ENCODE results near the gene NR1I2. TPM values are rescaled to one million over a fixed set of nuclear protein-coding genes. Genes with fewer than 3 reads are reported as not detected.

Gene NR1I2
- total RNA-seq, 4 donors from 2014 or later, result 0.21 to 0.62 TPM; not detected in 2

- H3K36me3 ChIP-seq, result no peaks in the 10 kb centered on the region
- H3K9me3 ChIP-seq, result no peaks in the 10 kb centered on the region
- H3K4me1 ChIP-seq, result no peaks in the 10 kb centered on the region
- no peaks in the 10 kb centered on the region for H3K27me3 ChIP-seq
- intact Hi-C loops (cut with DNase I; ENCODE audit: low total_unique reads), result no loop called here
- H3K27ac ChIP-seq, result no peak overlapping the region
- TF ChIP-seq POLR2A (IDR thresholded peaks at IDR 0.05) (no peak), CTCF (IDR thresholded peaks at IDR 0.05) (no peak)
- DNase-seq, result no peak
- no peak overlapping the region for H3K4me3 ChIP-seq
Observed at GRCh38 chr3:119817583-119818363, 35.9 kb downstream of the NR1I2 start.

DNA sequence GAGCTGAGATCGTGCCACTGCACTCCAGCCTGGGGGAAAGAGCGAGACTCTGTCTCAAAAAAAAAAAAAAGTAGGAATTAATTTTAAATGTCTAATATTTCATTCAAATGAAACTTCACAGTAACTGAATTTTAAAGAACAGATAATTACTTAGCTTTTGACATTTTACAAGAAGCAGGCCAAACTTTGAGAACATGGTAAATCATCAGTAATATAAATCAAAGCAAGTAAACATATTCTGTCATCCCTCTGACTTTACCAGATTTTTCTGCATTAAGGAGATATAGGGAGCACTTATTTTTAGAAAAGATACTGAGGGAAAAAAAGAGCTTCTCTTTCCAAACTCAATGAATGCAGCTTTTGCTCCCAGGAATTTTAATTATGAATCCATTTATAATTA lies 37.0 kb downstream of the NR1I2 start:
- H3K4me3 ChIP-seq, result no peak overlapping the region
- H3K27me3 ChIP-seq, result no peaks in the 10 kb centered on the region
- intact Hi-C loops (cut with DNase I; ENCODE audit: low total_unique reads), result no loop called here
- no peak overlapping the region for H3K27ac ChIP-seq
- H3K4me1 ChIP-seq, result no peaks in the 10 kb centered on the region
- no peaks in the 10 kb centered on the region for H3K9me3 ChIP-seq
- H3K36me3 ChIP-seq, result no peaks in the 10 kb centered on the region
- no peak for TF ChIP-seq CTCF (IDR thresholded peaks at IDR 0.05)
- no peak for TF ChIP-seq POLR2A (IDR thresholded peaks at IDR 0.05)
- no peak for DNase-seq

DNA sequence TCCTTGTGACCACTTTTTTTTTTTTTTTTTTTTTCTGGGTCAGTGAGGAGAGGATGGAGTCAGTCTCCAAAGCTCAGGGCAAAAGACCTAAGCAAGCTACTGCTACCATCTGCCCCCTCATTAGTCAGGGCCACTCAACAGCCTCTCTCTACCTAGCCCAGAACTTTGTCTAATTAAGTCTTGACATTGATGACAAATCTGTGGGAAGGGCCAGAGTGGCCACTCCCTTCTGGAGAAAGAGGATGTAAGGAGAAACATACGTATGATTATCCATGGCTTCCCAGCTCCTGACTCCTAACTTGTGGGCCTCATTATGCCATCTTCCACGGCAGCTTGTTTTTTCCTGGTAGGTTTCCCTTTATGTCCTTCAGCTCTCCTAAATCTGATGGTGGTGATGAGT lies 37.9 kb downstream of the NR1I2 start:
- Histone ChIP-seq H3K9me3 (no peaks in the 10 kb centered on the region), H3K4me1 (no peaks in the 10 kb centered on the region), H3K4me3 (no peak overlapping the region), H3K27me3 (no peaks in the 10 kb centered on the region), H3K27ac (no peak overlapping the region), H3K36me3 (no peaks in the 10 kb centered on the region)
- no peak for DNase-seq
- intact Hi-C loops (cut with DNase I; ENCODE audit: low total_unique reads), result no loop called here
- no peak for TF ChIP-seq POLR2A (IDR thresholded peaks at IDR 0.05)
- no peak for TF ChIP-seq CTCF (IDR thresholded peaks at IDR 0.05)

DNA sequence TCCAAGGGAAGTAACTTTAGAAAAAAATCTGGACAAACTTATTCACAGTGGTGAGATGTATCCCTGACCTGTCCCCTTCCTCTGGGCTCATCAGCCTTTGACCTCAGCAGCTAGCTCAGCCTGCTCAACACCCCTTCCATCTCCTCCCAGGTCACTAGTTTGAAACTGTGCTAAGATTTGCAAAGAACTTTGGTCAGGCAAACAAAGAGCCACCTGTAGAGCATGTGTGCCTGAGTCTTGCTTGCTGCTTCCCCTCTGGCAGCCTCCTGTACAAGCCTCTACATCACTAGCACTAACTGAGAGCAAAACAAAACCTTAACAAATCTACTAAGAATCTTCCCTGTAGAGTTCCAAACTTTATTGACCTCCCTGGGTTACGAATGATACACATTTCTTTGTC lies 43.9 kb downstream of the NR1I2 start:
- no peaks in the 10 kb centered on the region for H3K4me1 ChIP-seq
- DNase-seq, result no peak
- no peaks in the 10 kb centered on the region for H3K36me3 ChIP-seq
- no peak overlapping the region for H3K4me3 ChIP-seq
- H3K9me3 ChIP-seq, result no peaks in the 10 kb centered on the region
- no peaks in the 10 kb centered on the region for H3K27me3 ChIP-seq
- no peak for TF ChIP-seq CTCF (IDR thresholded peaks at IDR 0.05)
- TF ChIP-seq POLR2A (IDR thresholded peaks at IDR 0.05), result no peak
- no peak overlapping the region for H3K27ac ChIP-seq
- intact Hi-C loops (cut with DNase I; ENCODE audit: low total_unique reads), result no loop called here

DNA sequence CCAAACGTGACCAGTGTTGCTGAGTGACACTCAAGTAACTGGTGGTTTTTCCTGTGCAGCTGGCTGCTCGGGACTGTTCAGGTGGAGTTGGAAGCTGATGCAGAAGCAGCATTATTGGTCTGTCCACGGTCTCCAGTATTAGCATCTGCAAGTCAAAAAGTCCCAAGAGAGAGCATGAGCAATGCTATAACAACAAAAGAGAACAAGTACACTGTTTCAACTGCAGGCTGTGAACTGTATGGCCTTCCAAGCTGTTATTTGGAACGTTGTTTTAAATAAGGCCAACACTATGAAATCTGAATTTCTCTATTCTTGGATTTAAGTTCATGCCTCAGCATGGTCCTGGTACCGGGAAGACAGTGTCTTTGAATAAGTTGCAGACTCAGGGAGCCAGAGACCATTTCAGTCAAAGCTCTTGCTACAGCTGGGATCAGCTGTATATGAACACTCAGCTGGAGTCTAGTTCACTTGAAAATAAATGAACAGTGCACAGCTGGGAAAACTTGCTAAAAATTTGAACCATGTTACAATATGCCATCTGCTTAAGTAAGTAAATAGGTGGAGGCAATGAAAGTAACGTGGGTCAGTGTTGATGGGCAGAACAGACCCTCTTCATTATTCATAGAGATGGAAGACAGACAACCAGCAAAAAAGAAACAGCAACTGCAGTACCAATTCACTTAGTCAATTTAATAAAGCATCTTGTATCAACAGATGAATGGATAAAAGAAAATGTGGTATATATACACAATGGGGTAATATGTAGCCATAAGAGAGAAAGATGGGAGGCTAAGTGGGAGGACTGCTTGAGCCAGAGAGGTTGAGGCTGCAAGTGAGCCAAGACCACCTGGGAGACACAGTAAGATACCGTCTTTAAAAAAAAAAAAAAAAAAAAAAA lies 45.1 kb downstream of the NR1I2 start:
- intact Hi-C loops (cut with DNase I; ENCODE audit: low total_unique reads), result no loop called here
- Histone ChIP-seq H3K4me3 (no peak overlapping the region), H3K27ac (no peak overlapping the region), H3K9me3 (no peaks in the 10 kb centered on the region), H3K27me3 (no peaks in the 10 kb centered on the region), H3K36me3 (no peaks in the 10 kb centered on the region), H3K4me1 (no peaks in the 10 kb centered on the region)
- TF ChIP-seq CTCF (IDR thresholded peaks at IDR 0.05) (no peak), POLR2A (IDR thresholded peaks at IDR 0.05) (no peak)
- no peak for DNase-seq

All from uterus (tissue), 4 donors.